PC-9 (cell line): ENCODE results near the gene SYF2.

ENCODE experiments used
- CTCF ChIP-seq: fragments of 200-600 bp; sonication (generic); conservative IDR thresholded peaks from 2 replicates; pipeline ENCODE4 v1.6.1; 2017; ENCODE audit warnings: mixed run types, antibody characterized with exemption, mild to moderate bottlenecking, moderate library complexity
- EZH2 ChIP-seq: fragments of 200-600 bp; sonication (generic); IDR thresholded peaks from 2 replicates; pipeline ENCODE4 v1.8.0; 2017; ENCODE audit warnings: antibody characterized with exemption, low read depth

DNA sequence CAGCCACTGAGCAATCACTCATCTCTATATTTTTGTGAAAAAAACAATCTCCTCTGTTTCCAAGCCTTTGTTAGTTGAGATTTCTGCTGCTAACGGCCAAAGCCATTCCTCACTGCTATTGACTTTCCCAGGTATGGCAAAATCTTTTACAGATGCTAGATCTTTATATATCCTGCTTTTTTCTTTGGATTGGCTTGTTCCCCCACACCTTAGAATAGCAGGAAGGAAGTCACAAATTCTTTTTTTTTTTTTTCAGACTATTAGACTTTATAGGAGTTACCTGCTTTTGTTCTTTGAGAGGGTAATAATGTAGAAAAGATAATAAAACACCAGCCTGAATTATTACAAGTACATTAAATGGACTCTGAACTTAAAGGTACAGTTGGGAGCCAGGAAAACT lies 24.2 kb downstream of the SYF2 start:
- TF ChIP-seq CTCF = no peak
- no peak for TF ChIP-seq EZH2
